Adrenal gland (tissue), 12 donors: ENCODE results near the gene EIF4EBP3. TPM values are rescaled to one million over a fixed set of nuclear protein-coding genes. Genes with fewer than 3 reads are reported as not detected.
A peak's percentile ranks its signal among the peaks of the same experiment; 100 is the strongest.

ENCODE experiments used
- DNase-seq, 7 donors: peaks; one replicate each; pipeline ENCODE4 v3.0.0-alpha.2; 2019 to 2020
- H3K27ac ChIP-seq, 5 donors: fragments of 200-600 bp; sonication (generic) in 4 of 5; 1 replicate in 3 of 5; 2 replicates in 2 of 5; pipeline versions ENCODE4 v1.5.1 to v1.8.0; 2016 to 2020; ENCODE audit warnings: mild to moderate bottlenecking in 1 of 5
- H3K27me3 ChIP-seq: fragments of 200-600 bp; 2 replicates; pipeline ENCODE4 v1.8.0; 2021
- H3K36me3 ChIP-seq, 2 donors: fragments of 200-600 bp; replicated peaks in 1 of 2; 1 replicate in 1 of 2; 2 replicates in 1 of 2; pipeline versions ENCODE4 v1.5.1 to v1.8.0; 2018 to 2022
- H3K4me1 ChIP-seq, 2 donors: fragments of 200-600 bp; replicated peaks in 1 of 2; 1 replicate in 1 of 2; 2 replicates in 1 of 2; pipeline versions ENCODE4 v1.5.1 to v1.8.0; 2018 to 2021
- H3K4me3 ChIP-seq, 4 donors: fragments of 200-600 bp; sonication (generic) in 3 of 4; one replicate each; pipeline ENCODE4 v1.5.1; 2016 to 2018
- H3K9me3 ChIP-seq, 3 donors: fragments of 200-600 bp; sonication (generic) in 1 of 3; replicated peaks in 1 of 3; 1 replicate in 2 of 3; 2 replicates in 1 of 3; pipeline versions ENCODE4 v1.5.1 to v1.8.0; 2016 to 2021
- POLR2A ChIP-seq, 2 donors: fragments of 450-650 bp; IDR thresholded peaks; one replicate each; pipeline ENCODE4 v1.6.1; 2017; ENCODE audit warnings: antibody characterized with exemption in 2 of 2, mild to moderate bottlenecking in 2 of 2, moderate library complexity in 1 of 2
- WGBS, 4 donors: extraction: QIAGEN DNeasy Blood & Tissue Kit in 2 of 4; methylation state at CpG; one replicate each; pipeline versions ENCODE4 v1.1.5 to v1.1.7; 2013 to 2017; 5-methylcytosine and 5-hydroxymethylcytosine counted together
- intact Hi-C, 2 donors: fragments of 100-400 bp; cut with DNase I; formaldehyde crosslinking; loops; one replicate each; pipeline versions ENCODE4 v1.14.1 to v1.15.0; 2022 to 2023
- polyA plus RNA-seq, 3 donors: library from polyadenylated mRNA; stranded (reverse); fragments of 200-250 nt in 2 of 3; fragments of 350-450 nt in 1 of 3; fragmentation: Illumina TruSeq in 1 of 3; extraction: RNeasy Lipid Tissue Mini Kit (QIAGEN cat#74804) in 1 of 3; gene quantifications; one replicate each; pipeline ENCODE4 v1.2.3, GENCODE V29; 2013 to 2014
- total RNA-seq, 9 donors: library from RNA; depleted of rRNA in 4 of 9; stranded (reverse); fragments of >200 nt in 4 of 9; fragments of 120-200 nt in 1 of 9; fragmentation: NEBNext Ultra II Directional in 1 of 9; extraction: Animal tissue kit (Norgen Biotek cat#: 25700) in 1 of 9; gene quantifications; one replicate each; pipeline versions ENCODE4 v1.1.0 to v1.2.4, GENCODE V29; 2013 to 2023
- TF ChIP-seq, protein P1 (sequence below), 6 experiments: fragments of 450-650 bp in 4 of 6; fragments of 200-600 bp in 2 of 6; sonication (generic) in 1 of 6; IDR thresholded peaks; 1 replicate in 5 of 6; 2 replicates in 1 of 6; pipeline versions ENCODE4 v1.5.1 to v1.8.0; 2016 to 2021; ENCODE audit warnings: antibody characterized with exemption in 6 of 6, mild to moderate bottlenecking in 2 of 6, moderate library complexity in 1 of 6
- donor health status: healthy with polysubstance abuse.
- donor health status: Bipolar disorder and iron deficiency.
- donor health status: DM: yes; HTN: yes; CAD: no.
- donor health status: DM: no; HTN: no; CAD: no.
- donor health status: DM: no; HTN: no; CAD: no.
- donor health status: DM: yes; HTN: yes; CAD: no.

EIF4EBP3 gene
- total and polyA plus RNA-seq, 12 donors, result 5.9 to 158 (median 40.7) TPM

GRCh38 chr5:140546851-140547507, 483 bp upstream of the EIF4EBP3 start:
- Histone ChIP-seq H3K9me3 (no peaks in the 10 kb centered on the region), H3K27ac (peak overlapping the region; percentile 85 to 99 (median 99)), H3K27me3 (no peaks in the 10 kb centered on the region), H3K4me1 (peaks cover 31 to 41% of the 10 kb centered on the region in 2 donors), H3K36me3 (peaks cover 0 to 58% of the 10 kb centered on the region in 2 donors), H3K4me3 (no peak overlapping the region)
- intact Hi-C loops, result loop anchor here in 1 of 2 donors (10.0 kb wide), 1 partner anchor 148 kb away; the partner anchor contains the start of genes HARS1 and HARS2
- 32 to 51% (median 37%) methylated on average over 9 to 13 of the region's 13 CpGs for WGBS, 4 donors
- DNase-seq, result peak in 6 of 7 donors; percentile 63 to 78 (median 74)
- TF ChIP-seq, protein P1, sequence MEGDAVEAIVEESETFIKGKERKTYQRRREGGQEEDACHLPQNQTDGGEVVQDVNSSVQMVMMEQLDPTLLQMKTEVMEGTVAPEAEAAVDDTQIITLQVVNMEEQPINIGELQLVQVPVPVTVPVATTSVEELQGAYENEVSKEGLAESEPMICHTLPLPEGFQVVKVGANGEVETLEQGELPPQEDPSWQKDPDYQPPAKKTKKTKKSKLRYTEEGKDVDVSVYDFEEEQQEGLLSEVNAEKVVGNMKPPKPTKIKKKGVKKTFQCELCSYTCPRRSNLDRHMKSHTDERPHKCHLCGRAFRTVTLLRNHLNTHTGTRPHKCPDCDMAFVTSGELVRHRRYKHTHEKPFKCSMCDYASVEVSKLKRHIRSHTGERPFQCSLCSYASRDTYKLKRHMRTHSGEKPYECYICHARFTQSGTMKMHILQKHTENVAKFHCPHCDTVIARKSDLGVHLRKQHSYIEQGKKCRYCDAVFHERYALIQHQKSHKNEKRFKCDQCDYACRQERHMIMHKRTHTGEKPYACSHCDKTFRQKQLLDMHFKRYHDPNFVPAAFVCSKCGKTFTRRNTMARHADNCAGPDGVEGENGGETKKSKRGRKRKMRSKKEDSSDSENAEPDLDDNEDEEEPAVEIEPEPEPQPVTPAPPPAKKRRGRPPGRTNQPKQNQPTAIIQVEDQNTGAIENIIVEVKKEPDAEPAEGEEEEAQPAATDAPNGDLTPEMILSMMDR (IDR thresholded peaks at IDR 0.05), result no peak
- no peak for TF ChIP-seq POLR2A (IDR thresholded peaks at IDR 0.05)

DNA sequence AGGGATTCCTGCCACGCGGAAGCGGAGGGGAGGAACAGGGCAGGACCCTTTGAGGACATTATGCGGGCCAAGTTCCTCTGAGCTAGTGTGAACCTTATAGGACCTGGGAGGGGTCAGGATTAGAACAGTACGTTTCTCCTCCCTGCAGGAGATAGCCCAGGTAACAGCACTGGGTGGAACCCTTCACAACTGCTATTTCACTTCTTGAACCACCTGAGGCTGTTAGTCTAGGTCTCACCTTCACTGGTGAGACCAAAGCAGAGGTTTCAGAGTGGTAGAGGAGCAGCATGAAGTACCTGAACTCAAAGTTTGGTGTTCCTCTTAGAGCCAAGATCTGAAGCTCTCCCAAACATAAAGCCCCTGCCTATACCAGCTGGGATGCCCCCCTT, 832 bp downstream of the EIF4EBP3 start:
- H3K27me3 ChIP-seq, result no peaks in the 10 kb centered on the region
- peaks cover 0 to 48% of the 10 kb centered on the region in 2 donors for H3K36me3 ChIP-seq
- no peak for TF ChIP-seq POLR2A (IDR thresholded peaks at IDR 0.05)
- TF ChIP-seq, protein P1 (IDR thresholded peaks at IDR 0.05), result no peak
- DNase-seq, result no peak
- H3K4me1 ChIP-seq, result peaks cover 31 to 45% of the 10 kb centered on the region in 2 donors
- H3K27ac ChIP-seq, result peak overlapping the region; percentile 85 to 99 (median 99)
- no peaks in the 10 kb centered on the region for H3K9me3 ChIP-seq
- 0 to 6% (median 2%) methylated on average over 5 of the region's 5 CpGs for WGBS, 4 donors
- peak overlapping the region in 2 of 4 donors; percentile 33 to 53 for H3K4me3 ChIP-seq
- intact Hi-C loops, result loop anchor here in 1 of 2 donors (10.0 kb wide), 1 partner anchor 147 kb away; the partner anchor contains the start of genes HARS1 and HARS2

DNA sequence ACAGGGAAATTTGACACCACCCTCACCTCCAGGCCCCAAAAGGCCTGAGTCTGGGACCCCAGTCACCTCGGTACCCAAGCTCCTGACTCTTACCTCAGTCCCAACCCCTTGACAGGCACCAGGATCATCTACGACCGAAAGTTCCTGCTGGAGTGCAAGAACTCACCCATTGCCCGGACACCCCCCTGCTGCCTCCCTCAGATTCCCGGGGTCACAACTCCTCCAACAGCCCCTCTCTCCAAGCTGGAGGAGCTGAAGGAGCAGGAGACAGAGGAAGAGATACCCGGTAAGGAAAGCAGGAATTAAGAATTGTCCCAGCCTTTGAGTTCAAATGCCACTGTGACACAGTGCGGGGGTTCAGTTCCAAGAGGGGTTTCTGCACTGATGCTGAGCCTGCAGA, 1.3 kb downstream of the EIF4EBP3 start:
- Histone ChIP-seq H3K9me3 (no peaks in the 10 kb centered on the region), H3K27ac (peak overlapping the region; percentile 85 to 99 (median 99)), H3K36me3 (peaks cover 0 to 43% of the 10 kb centered on the region in 2 donors), H3K4me3 (peak overlapping the region in 1 of 4 donors; percentile 53), H3K27me3 (no peaks in the 10 kb centered on the region), H3K4me1 (peaks cover 31 to 50% of the 10 kb centered on the region in 2 donors)
- TF ChIP-seq, protein P1 (IDR thresholded peaks at IDR 0.05), result no peak
- TF ChIP-seq POLR2A (IDR thresholded peaks at IDR 0.05), result no peak
- 81 to 92% (median 84%) methylated on average over 5 to 7 of the region's 7 CpGs for WGBS, 4 donors
- intact Hi-C loops, result loop anchor here in 1 of 2 donors (10.0 kb wide), 1 partner anchor 146 kb away; the partner anchor contains the start of genes HARS1 and HARS2
- peak in 1 of 7 donors; percentile 58 for DNase-seq

GRCh38 chr5:140549237-140550144, 2.0 kb downstream of the EIF4EBP3 start:
- no peak overlapping the region for H3K4me3 ChIP-seq
- intact Hi-C loops, result loop anchor here in 1 of 2 donors (10.0 kb wide), 1 partner anchor 145 kb away; the partner anchor contains the start of genes HARS1 and HARS2
- DNase-seq, result peak in 5 of 7 donors; percentile 67 to 82 (median 75)
- peak overlapping the region in 4 of 5 donors; percentile 85 to 99 (median 98) for H3K27ac ChIP-seq
- no peaks in the 10 kb centered on the region for H3K27me3 ChIP-seq
- no peaks in the 10 kb centered on the region for H3K9me3 ChIP-seq
- TF ChIP-seq POLR2A (IDR thresholded peaks at IDR 0.05), result no peak
- TF ChIP-seq, protein P1 (IDR thresholded peaks at IDR 0.05), result no peak
- peaks cover 0 to 36% of the 10 kb centered on the region in 2 donors for H3K36me3 ChIP-seq
- H3K4me1 ChIP-seq, result peaks cover 31 to 57% of the 10 kb centered on the region in 2 donors
- WGBS, 4 donors, result 70 to 91% (median 76%) methylated on average over 2 to 3 of the region's 3 CpGs
